ENCODE data around the gene UCK2. TPM values are rescaled to one million over a fixed set of nuclear protein-coding genes. Genes with fewer than 3 reads are reported as not detected.

Gene UCK2
- polyA plus RNA-seq, 3 donors = 12.4 to 15.4 (median 12.8) TPM

DNA sequence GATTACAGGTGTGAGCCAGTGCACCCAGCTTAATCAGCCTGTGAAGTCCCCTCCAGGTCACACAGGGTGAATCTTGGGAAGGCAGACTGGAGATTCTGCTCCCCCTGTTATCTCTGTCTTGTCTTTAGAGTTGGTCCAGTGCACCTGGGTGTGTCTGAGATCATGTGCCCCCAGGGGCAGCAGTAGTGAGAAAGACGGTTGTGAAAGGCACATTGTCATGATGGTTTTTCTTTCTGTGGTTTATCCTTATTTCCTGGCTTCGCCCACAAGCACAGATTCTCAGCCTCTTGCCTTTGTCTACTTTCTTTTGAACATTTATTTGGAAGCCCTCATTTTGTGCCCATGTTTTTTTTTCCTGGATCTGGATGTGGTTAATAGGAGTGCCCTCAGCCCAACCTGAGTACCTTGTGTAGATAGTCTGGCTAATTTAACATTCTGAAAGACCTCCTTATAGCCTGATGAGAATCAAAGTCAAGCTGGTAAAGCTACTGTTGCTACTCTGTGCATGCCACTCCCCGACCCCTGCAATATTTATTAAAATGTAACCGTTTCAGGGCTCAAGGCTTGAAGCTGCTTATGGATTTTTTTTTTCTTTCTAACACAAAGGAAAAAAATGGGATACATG lies 23.7 kb downstream of the UCK2 start:
- peak overlapping the region; percentile 77 to 93 (median 88) for H3K27ac Mint-ChIP-seq
- H3K4me1 ChIP-seq (ENCODE audit: control insufficient read depth in 1 of 2, insufficient read depth in 2 of 2, low read length in 2 of 2) = peaks cover 76 to 77% of the 10 kb centered on the region in 2 donors

DNA sequence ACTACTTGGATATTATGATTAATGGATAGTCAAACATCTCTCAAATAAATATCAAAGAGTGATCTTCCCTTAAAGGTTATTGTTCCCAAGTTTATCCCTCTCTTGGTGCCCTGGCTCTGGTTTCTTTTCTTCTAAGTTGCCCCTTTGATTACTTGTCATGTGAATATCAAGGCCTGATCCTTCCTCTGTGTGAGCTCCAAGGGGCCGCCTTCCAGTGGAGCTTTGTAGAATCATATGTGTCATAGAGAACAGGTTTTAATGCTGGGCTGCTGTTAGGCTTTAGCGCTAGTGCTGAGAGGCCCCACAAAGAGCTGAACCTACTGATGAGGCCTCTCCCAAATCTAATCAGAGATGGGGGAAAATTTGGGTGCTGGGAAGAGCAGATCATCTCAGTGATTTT lies 25.5 kb downstream of the UCK2 start:
- no peaks in the 10 kb centered on the region for H3K27me3 ChIP-seq (ENCODE audit: control insufficient read depth in 2 of 2, insufficient read depth in 2 of 2, low read length in 2 of 2)
- Mint-ChIP-seq H3K4me1 (peaks cover 86% of the 10 kb centered on the region), H3K9me3 (no peaks in the 10 kb centered on the region), H3K27me3 (ENCODE audit: low read depth in 3 of 3) (peaks cover 0 to 4% (median 0%) of the 10 kb centered on the region in 3 donors), H3K27ac (peak overlapping the region in 6 of 7 donors; percentile 75 to 97 (median 88)), H3K36me3 (peaks cover 0 to 3% of the 10 kb centered on the region in 2 donors), H3K4me3 (no peak overlapping the region)
- H3K9me3 ChIP-seq (replicated peaks in 1 of 2; ENCODE audit: control insufficient read depth in 1 of 2, insufficient read depth in 1 of 2, low read length in 2 of 2) = no peaks in the 10 kb centered on the region
- H3K36me3 ChIP-seq (replicated peaks in 1 of 2; ENCODE audit: control insufficient read depth in 1 of 2, insufficient read depth in 2 of 2, low read length in 2 of 2) = no peaks in the 10 kb centered on the region
- H3K4me1 ChIP-seq (ENCODE audit: control insufficient read depth in 1 of 2, insufficient read depth in 2 of 2, low read length in 2 of 2) = peaks cover 93 to 94% of the 10 kb centered on the region in 2 donors
- peak overlapping the region in 1 of 2 donors; percentile 85 for H3K27ac ChIP-seq (ENCODE audit: low read depth in 1 of 2, low read length in 2 of 2)
- no peak overlapping the region for H2AFZ ChIP-seq (ENCODE audit: insufficient read depth, low read depth, low read length, poor library complexity, severe bottlenecking)
- no CpG with 5 or more reads among the region's 2 CpGs for WGBS (ENCODE audit: insufficient coverage)
- TF ChIP-seq, protein P1, sequence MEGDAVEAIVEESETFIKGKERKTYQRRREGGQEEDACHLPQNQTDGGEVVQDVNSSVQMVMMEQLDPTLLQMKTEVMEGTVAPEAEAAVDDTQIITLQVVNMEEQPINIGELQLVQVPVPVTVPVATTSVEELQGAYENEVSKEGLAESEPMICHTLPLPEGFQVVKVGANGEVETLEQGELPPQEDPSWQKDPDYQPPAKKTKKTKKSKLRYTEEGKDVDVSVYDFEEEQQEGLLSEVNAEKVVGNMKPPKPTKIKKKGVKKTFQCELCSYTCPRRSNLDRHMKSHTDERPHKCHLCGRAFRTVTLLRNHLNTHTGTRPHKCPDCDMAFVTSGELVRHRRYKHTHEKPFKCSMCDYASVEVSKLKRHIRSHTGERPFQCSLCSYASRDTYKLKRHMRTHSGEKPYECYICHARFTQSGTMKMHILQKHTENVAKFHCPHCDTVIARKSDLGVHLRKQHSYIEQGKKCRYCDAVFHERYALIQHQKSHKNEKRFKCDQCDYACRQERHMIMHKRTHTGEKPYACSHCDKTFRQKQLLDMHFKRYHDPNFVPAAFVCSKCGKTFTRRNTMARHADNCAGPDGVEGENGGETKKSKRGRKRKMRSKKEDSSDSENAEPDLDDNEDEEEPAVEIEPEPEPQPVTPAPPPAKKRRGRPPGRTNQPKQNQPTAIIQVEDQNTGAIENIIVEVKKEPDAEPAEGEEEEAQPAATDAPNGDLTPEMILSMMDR (IDR thresholded peaks at IDR 0.05) = no peak
- H3K4me3 ChIP-seq (replicated peaks in 1 of 3; ENCODE audit: low read depth in 2 of 3, low read length in 3 of 3) = no peak overlapping the region
- intact Hi-C loops (cut with micrococcal nuclease) = no loop called here
- H3K9ac ChIP-seq (ENCODE audit: insufficient read depth, low read length, poor library complexity, severe bottlenecking) = no peak overlapping the region
- peaks cover 90% of the 10 kb centered on the region for H3K79me2 ChIP-seq (ENCODE audit: insufficient read depth, low read length)
- DNase-seq = no peak
- peaks cover 3% of the 10 kb centered on the region for H4K20me1 ChIP-seq (ENCODE audit: insufficient read depth, low read length)
- H3K4me2 ChIP-seq (replicated peaks; ENCODE audit: extremely low read depth, low read length, poor library complexity, severe bottlenecking) = no peak overlapping the region

More for the DNA sequence above, 23.7 kb downstream of the UCK2 start:
- peaks cover 0 to 3% of the 10 kb centered on the region in 2 donors for H3K36me3 Mint-ChIP-seq
- peaks cover 76% of the 10 kb centered on the region for H3K4me1 Mint-ChIP-seq
- no peaks in the 10 kb centered on the region for H3K27me3 ChIP-seq (ENCODE audit: control insufficient read depth in 2 of 2, insufficient read depth in 2 of 2, low read length in 2 of 2)
- H3K4me2 ChIP-seq (replicated peaks; ENCODE audit: extremely low read depth, low read length, poor library complexity, severe bottlenecking) = peak overlapping the region; percentile 68
- no peaks in the 10 kb centered on the region for H3K36me3 ChIP-seq (replicated peaks in 1 of 2; ENCODE audit: control insufficient read depth in 1 of 2, insufficient read depth in 2 of 2, low read length in 2 of 2)
- TF ChIP-seq, protein P1 (IDR thresholded peaks at IDR 0.05) = no peak
- intact Hi-C loops (cut with micrococcal nuclease) = no loop called here
- H3K27me3 Mint-ChIP-seq (ENCODE audit: low read depth in 3 of 3) = peaks cover 0 to 4% (median 0%) of the 10 kb centered on the region in 3 donors
- no peak overlapping the region for H2AFZ ChIP-seq (ENCODE audit: insufficient read depth, low read depth, low read length, poor library complexity, severe bottlenecking)
- peak overlapping the region in 1 of 3 experiments; percentile 51 for H3K4me3 ChIP-seq (replicated peaks in 1 of 3; ENCODE audit: low read depth in 2 of 3, low read length in 3 of 3)
- peak; percentile 37 to 61 (median 57) for DNase-seq
- H3K27ac ChIP-seq (ENCODE audit: low read depth in 1 of 2, low read length in 2 of 2) = peak overlapping the region; percentile 44 to 86
- H3K9me3 ChIP-seq (replicated peaks in 1 of 2; ENCODE audit: control insufficient read depth in 1 of 2, insufficient read depth in 1 of 2, low read length in 2 of 2) = no peaks in the 10 kb centered on the region
- H3K9ac ChIP-seq (ENCODE audit: insufficient read depth, low read length, poor library complexity, severe bottlenecking) = peak overlapping the region; percentile 42
- 0% methylated on average over 1 of the region's 4 CpGs for WGBS (ENCODE audit: insufficient coverage)
- no peaks in the 10 kb centered on the region for H3K9me3 Mint-ChIP-seq
- H3K79me2 ChIP-seq (ENCODE audit: insufficient read depth, low read length) = peaks cover 94% of the 10 kb centered on the region
- H3K4me3 Mint-ChIP-seq = peak overlapping the region in 1 of 2 donors; percentile 77
- no peaks in the 10 kb centered on the region for H4K20me1 ChIP-seq (ENCODE audit: insufficient read depth, low read length)

All from CD14-positive monocyte (primary cell).